Measurements from ENCODE around the gene AAR2. TPM values are rescaled to one million over a fixed set of nuclear protein-coding genes. Genes with fewer than 3 reads are reported as not detected.

Gene AAR2
- total RNA-seq, 1 experiment from 2014 or later, result 36.9 TPM

DNA sequence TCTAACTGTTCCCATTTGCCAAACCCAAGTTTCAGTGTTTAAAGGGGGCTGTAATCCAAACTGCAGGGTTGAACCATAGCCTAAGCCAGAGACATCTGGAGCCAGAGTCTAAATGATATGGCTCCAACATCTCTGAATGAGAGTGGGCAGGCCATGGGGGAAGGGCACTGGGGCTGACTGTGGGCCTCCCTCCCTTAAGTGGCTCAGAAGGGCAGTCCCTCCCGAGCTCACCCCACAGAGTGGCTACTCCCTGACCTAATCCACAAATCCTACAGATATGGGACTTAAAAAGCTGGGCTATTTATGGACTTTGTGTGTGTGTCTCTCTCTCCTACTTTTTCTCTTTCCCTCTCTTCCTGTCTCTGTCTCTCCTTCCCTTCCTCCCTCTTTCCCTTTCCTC, 35.8 kb upstream of the AAR2 start:
- Histone ChIP-seq H3K23me2 (ENCODE audit: insufficient read length, low read depth, low read length, poor library complexity, severe bottlenecking) (no peaks in the 10 kb centered on the region), H4K8ac (replicated peaks; ENCODE audit: insufficient read length, low read depth, low read length) (no peak overlapping the region), H2AFZ (ENCODE audit: low read length) (no peak overlapping the region), H3K79me2 (ENCODE audit: insufficient read depth, low read length) (no peaks in the 10 kb centered on the region), H3K4ac (ENCODE audit: low read depth, low read length) (no peak overlapping the region), H4K91ac (ENCODE audit: insufficient read length, low read depth, low read length) (no peak overlapping the region), H3K9me3 (ENCODE audit: control insufficient read depth, low read depth, low read length) (no peaks in the 10 kb centered on the region), H3K27me3 (ENCODE audit: insufficient read depth, low read length) (no peaks in the 10 kb centered on the region), H3K4me1 (ENCODE audit: insufficient read depth, low read length) (no peaks in the 10 kb centered on the region), H2BK5ac (ENCODE audit: insufficient read length, low read length) (no peak overlapping the region), H3K56ac (ENCODE audit: insufficient read length, low read depth, low read length) (no peak overlapping the region), H3K23ac (ENCODE audit: insufficient read length, low read depth, low read length) (no peak overlapping the region), H2BK12ac (ENCODE audit: insufficient read length, low read depth, low read length) (no peak overlapping the region), H3K27ac (ENCODE audit: insufficient read length, low read depth, low read length) (no peak overlapping the region), H2BK120ac (ENCODE audit: low read depth, low read length, poor library complexity, severe bottlenecking) (no peak overlapping the region), H3K4me2 (ENCODE audit: insufficient read depth, insufficient read length, low read length) (no peak overlapping the region), H2AK5ac (ENCODE audit: insufficient read length, low read length) (no peak overlapping the region), H4K20me1 (ENCODE audit: control insufficient read depth, insufficient read depth, insufficient read length) (no peaks in the 10 kb centered on the region), H3T11ph (ENCODE audit: low read length) (no peak overlapping the region), H2BK15ac (ENCODE audit: low read depth, low read length) (no peak overlapping the region), H3K79me1 (ENCODE audit: insufficient read depth, low read depth, low read length, poor library complexity, severe bottlenecking) (no peaks in the 10 kb centered on the region), H3K14ac (ENCODE audit: insufficient read depth, low read length) (no peak overlapping the region), H4K5ac (ENCODE audit: insufficient read length, low read depth, low read length) (no peak overlapping the region), H3K9ac (ENCODE audit: extremely low read depth, insufficient read length, low read length) (no peak overlapping the region), H2BK20ac (ENCODE audit: low read depth, low read length, poor library complexity, severe bottlenecking) (no peak overlapping the region), H3K18ac (ENCODE audit: insufficient read length, low read depth, low read length) (no peak overlapping the region)
- no peaks in the 10 kb centered on the region; the same call in 1 of the 2 replicates for H3K27me3 Mint-ChIP-seq (ENCODE audit: low read depth)
- H3K9me3 Mint-ChIP-seq, result peaks cover 0 to 1% of the 10 kb centered on the region in 2 experiments; a peak in 1 of 5 replicates
- H3K36me3 Mint-ChIP-seq (ENCODE audit: insufficient read depth in 1 of 3, low read depth in 3 of 3), result no peaks in the 10 kb centered on the region; a peak in 1 of 7 replicates
- H3K4me1 Mint-ChIP-seq, result peaks cover 4 to 6% of the 10 kb centered on the region in 2 experiments
- TF ChIP-seq, protein P1, sequence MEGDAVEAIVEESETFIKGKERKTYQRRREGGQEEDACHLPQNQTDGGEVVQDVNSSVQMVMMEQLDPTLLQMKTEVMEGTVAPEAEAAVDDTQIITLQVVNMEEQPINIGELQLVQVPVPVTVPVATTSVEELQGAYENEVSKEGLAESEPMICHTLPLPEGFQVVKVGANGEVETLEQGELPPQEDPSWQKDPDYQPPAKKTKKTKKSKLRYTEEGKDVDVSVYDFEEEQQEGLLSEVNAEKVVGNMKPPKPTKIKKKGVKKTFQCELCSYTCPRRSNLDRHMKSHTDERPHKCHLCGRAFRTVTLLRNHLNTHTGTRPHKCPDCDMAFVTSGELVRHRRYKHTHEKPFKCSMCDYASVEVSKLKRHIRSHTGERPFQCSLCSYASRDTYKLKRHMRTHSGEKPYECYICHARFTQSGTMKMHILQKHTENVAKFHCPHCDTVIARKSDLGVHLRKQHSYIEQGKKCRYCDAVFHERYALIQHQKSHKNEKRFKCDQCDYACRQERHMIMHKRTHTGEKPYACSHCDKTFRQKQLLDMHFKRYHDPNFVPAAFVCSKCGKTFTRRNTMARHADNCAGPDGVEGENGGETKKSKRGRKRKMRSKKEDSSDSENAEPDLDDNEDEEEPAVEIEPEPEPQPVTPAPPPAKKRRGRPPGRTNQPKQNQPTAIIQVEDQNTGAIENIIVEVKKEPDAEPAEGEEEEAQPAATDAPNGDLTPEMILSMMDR (conservative IDR thresholded peaks at IDR 0.05), result no peak
- DNase-seq, result no peak
- H3K4me3 Mint-ChIP-seq, result no peak overlapping the region
- no peak overlapping the region; a peak in 1 of 7 replicates for H3K27ac Mint-ChIP-seq
- no CpG with 5 or more reads among the region's 1 CpG for WGBS (ENCODE audit: extremely low coverage, insufficient read length, low lambda C conversion rate)

Measured in H9 (cell line).